CD8-positive, alpha-beta memory T cell (primary cell): ENCODE results near the gene SIPA1. TPM values are rescaled to one million over a fixed set of nuclear protein-coding genes. Genes with fewer than 3 reads are reported as not detected.

Experiments
- CTCF ChIA-PET: fragments of 350-600 bp; sonication (Branson Sonifier 250); formaldehyde crosslinking; loops from one replicate; lab custom pipeline; 2021; ENCODE audit warnings: antibody characterized with exemption; lab: Charles Lee
- POLR2A ChIA-PET: fragments of 350-600 bp; sonication (Branson Sonifier 250); formaldehyde crosslinking; loops from one replicate; lab custom pipeline; 2021; ENCODE audit warnings: antibody characterized with exemption; lab: Charles Lee
- DNase-seq, 5 donors: peaks; one replicate each; pipeline versions ENCODE4 v3.0.0 to v3.0.0-alpha.2; 2020 to 2022; ENCODE audit warnings: mixed read lengths in 1 of 5
- H3K27ac ChIP-seq: one replicate; pipeline ENCODE4 v1.7.0; 2013; ENCODE audit warnings: low read depth, mild to moderate bottlenecking, low read length, moderate library complexity
- H3K27me3 ChIP-seq: 2 replicates; pipeline ENCODE4 v1.7.0; 2013; ENCODE audit warnings: low read length, mild to moderate bottlenecking; ENCODE audit not compliant: insufficient read depth, poor library complexity, severe bottlenecking
- H3K36me3 ChIP-seq: 2 replicates; pipeline ENCODE4 v1.7.0; 2013; ENCODE audit warnings: mild to moderate bottlenecking, low read length, moderate library complexity; ENCODE audit not compliant: insufficient read depth
- H3K4me1 ChIP-seq: 2 replicates; pipeline ENCODE4 v1.7.0; 2013; ENCODE audit warnings: mild to moderate bottlenecking, low read length, moderate library complexity; ENCODE audit not compliant: insufficient read depth
- H3K4me3 ChIP-seq: 2 replicates; pipeline ENCODE4 v1.7.0; 2013; ENCODE audit warnings: mild to moderate bottlenecking, low read length
- H3K9me3 ChIP-seq: 2 replicates; pipeline ENCODE4 v1.7.0; 2013; ENCODE audit warnings: mild to moderate bottlenecking, low read length
- H3K27ac Mint-ChIP-seq, 8 donors: one replicate each; pipeline ENCODE4 v1.8.0; 2020 to 2021; ENCODE audit warnings: mixed read lengths in 8 of 8, mild to moderate bottlenecking in 6 of 8, inconsistent platforms in 3 of 8, moderate library complexity in 3 of 8
- H3K27me3 Mint-ChIP-seq, 2 donors: one replicate each; pipeline ENCODE4 v1.8.0; 2020 to 2021; ENCODE audit warnings: mixed read lengths in 2 of 2, mild to moderate bottlenecking in 1 of 2, moderate library complexity in 1 of 2
- H3K36me3 Mint-ChIP-seq, 3 donors: one replicate each; pipeline ENCODE4 v1.8.0; 2020 to 2021; ENCODE audit warnings: mixed read lengths in 3 of 3, inconsistent platforms in 1 of 3, mild to moderate bottlenecking in 1 of 3
- H3K4me1 Mint-ChIP-seq, 3 donors: one replicate each; pipeline ENCODE4 v1.8.0; 2020 to 2021; ENCODE audit warnings: mixed read lengths in 3 of 3, inconsistent platforms in 1 of 3, mild to moderate bottlenecking in 1 of 3
- H3K4me3 Mint-ChIP-seq, 7 donors: one replicate each; pipeline ENCODE4 v1.8.0; 2020 to 2021; ENCODE audit warnings: mixed read lengths in 7 of 7, mild to moderate bottlenecking in 6 of 7, moderate library complexity in 4 of 7, inconsistent platforms in 2 of 7
- H3K9me3 Mint-ChIP-seq, 5 donors: one replicate each; pipeline ENCODE4 v1.8.0; 2020 to 2022; ENCODE audit warnings: mixed read lengths in 5 of 5, mild to moderate bottlenecking in 3 of 5, moderate library complexity in 2 of 5, inconsistent platforms in 1 of 5
- polyA plus RNA-seq: library from polyadenylated mRNA; unstranded; fragments of 300-500 nt; fragmentation: Illumina TruSeq; gene quantifications from one replicate; pipeline ENCODE4 v1.2.3, GENCODE V29; 2021
- total RNA-seq, 2 experiments: library from RNA; stranded (reverse); gene quantifications; one replicate each; pipeline ENCODE4 v1.2.3, GENCODE V29; 2021

SIPA1 gene
- total and polyA plus RNA-seq, 3 experiments from 2014 or later, result 111 to 335 (median 123) TPM

DNA sequence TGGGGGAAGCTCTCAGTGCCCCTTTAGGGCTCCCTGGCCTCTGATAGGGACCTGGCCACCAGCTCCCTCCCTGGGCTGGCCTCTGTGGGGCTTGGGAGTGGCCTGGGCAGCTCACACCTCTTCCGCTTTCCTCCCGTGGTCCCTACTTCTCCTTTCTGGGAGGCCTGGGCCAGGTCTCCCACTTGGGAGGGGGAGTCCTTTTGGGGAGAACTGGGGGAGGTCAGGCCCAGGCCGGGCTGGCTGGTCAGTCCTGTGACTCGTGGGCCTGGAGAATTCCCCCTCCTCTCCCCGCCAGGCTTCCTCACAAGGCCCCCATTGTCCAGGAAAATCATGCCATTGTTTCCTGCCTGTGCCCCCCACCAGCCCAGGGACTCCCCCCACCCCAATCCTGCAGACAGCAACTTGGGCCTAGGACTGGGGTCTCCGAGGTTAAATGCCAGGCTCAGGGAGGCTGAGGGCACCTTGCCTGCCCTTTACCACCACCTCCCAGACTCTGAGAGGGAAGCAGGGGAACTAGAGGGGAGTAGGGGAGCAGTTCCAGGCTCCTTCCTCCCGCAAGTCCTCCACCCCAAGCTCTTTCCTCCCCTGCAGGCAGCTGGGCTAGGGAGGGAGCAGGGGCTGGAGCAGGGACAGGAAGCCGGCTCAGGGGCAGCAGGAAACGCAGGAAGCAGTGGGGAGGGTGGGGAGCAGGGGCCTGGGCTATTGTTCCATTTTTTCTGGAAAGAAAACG, 26.7 kb upstream of the SIPA1 start:
- Mint-ChIP-seq H3K27me3 (no peaks in the 10 kb centered on the region), H3K36me3 (peaks cover 0 to 65% (median 0%) of the 10 kb centered on the region in 3 donors), H3K4me3 (peak overlapping the region in 4 of 7 donors; percentile 12 to 39 (median 31)), H3K27ac (peak overlapping the region; percentile 19 to 99 (median 84)), H3K9me3 (no peaks in the 10 kb centered on the region), H3K4me1 (peaks cover 34 to 56% (median 41%) of the 10 kb centered on the region in 3 donors)
- DNase-seq, result no peak
- no peaks in the 10 kb centered on the region for H3K27me3 ChIP-seq
- H3K9me3 ChIP-seq, result no peaks in the 10 kb centered on the region
- H3K27ac ChIP-seq, result peak overlapping the region; percentile 43
- H3K4me3 ChIP-seq, result no peak overlapping the region
- ChIA-PET POLR2A (no interaction called here), CTCF (interaction anchor here (0.7 to 2.2 kb wide), 3 partner anchors 15 to 71 kb away, joined by 3 to 6 read pairs (median 4); no protein-coding TSS in a partner anchor)
- no peaks in the 10 kb centered on the region for H3K36me3 ChIP-seq
- H3K4me1 ChIP-seq, result peaks cover 35% of the 10 kb centered on the region

DNA sequence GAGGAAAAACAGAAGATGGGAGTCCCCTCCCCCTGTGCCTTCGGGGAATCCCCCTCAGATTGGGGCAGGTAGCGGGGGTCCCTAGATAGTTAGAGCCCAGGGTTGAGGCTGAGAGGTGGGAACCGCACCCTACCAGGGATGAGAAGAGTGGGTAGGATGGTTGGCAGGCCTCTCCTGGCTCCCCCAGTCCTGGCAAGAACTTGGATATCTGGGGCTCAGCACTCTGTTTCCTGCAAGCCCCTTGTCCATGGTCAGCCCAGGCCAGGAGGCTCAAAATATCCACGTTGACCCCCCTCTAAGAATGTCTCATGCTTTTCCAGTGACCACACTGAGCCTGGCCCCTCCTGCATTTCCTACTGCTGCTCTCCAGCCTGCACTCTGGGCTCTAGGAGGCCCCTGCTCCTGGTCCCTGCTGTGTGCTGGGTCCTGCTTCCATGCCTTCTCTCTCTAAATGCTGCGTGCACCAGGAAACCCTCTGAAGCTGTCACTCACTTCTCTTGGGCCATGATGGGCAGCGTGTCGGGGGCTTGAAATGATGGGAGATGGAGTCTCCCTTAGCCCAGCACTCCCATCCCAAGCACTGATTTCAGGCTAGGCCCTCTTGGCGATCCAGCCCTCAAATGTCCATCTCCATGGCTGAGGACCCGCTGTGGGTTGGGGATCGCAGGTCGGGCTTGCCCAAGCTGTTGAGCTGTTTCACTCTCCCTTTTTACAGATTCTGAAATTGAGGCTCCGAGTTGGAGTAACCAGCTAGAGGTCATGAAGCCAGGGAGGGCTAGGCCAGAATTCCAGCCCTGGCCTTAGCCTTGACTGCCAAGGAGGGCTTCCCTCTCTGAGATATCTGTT, 25.9 kb upstream of the SIPA1 start:
- peak overlapping the region; percentile 93 for H3K4me3 ChIP-seq
- Mint-ChIP-seq H3K4me3 (peak overlapping the region; percentile 83 to 98 (median 90)), H3K9me3 (no peaks in the 10 kb centered on the region), H3K27ac (peak overlapping the region; percentile 83 to 99 (median 95)), H3K4me1 (peaks cover 42 to 64% (median 48%) of the 10 kb centered on the region in 3 donors), H3K27me3 (no peaks in the 10 kb centered on the region), H3K36me3 (peaks cover 0 to 65% (median 0%) of the 10 kb centered on the region in 3 donors)
- H3K4me1 ChIP-seq, result peaks cover 43% of the 10 kb centered on the region
- peak overlapping the region; percentile 43 for H3K27ac ChIP-seq
- H3K27me3 ChIP-seq, result no peaks in the 10 kb centered on the region
- ChIA-PET CTCF (interaction anchor here (1.0 to 2.2 kb wide), 4 partner anchors 24 to 490 kb away, joined by 3 to 6 read pairs (median 4); partner anchors contain the start of genes FAU and MRPL49), POLR2A (no interaction called here)
- H3K36me3 ChIP-seq, result peaks cover 2% of the 10 kb centered on the region
- no peak for DNase-seq
- H3K9me3 ChIP-seq, result no peaks in the 10 kb centered on the region

DNA sequence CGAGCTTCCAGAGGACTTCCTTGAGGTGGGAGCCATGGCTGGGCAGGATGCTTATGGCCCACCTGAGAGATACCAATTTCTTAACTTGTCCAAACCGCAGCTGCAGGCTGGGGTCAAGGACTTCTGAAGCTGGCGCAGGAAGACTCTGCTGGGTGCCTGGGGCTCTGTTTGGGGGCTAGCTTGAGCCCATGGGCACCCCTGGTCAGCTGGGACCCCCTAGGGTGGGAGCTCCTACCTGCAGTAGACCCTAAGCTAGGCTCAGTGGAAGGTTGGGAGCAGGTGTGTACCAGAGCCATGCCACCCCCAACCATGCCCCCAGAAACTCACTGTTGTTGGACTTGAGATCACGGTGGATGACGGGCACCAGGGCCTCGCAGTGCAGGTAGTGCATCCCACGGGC, 25.2 kb upstream of the SIPA1 start:
- Mint-ChIP-seq H3K9me3 (no peaks in the 10 kb centered on the region), H3K4me3 (peak overlapping the region; percentile 83 to 98 (median 90)), H3K27ac (peak overlapping the region; percentile 83 to 99 (median 94)), H3K36me3 (peaks cover 0 to 65% (median 0%) of the 10 kb centered on the region in 3 donors), H3K27me3 (no peaks in the 10 kb centered on the region), H3K4me1 (peaks cover 43 to 71% (median 54%) of the 10 kb centered on the region in 3 donors)
- peak overlapping the region; percentile 93 for H3K4me3 ChIP-seq
- H3K36me3 ChIP-seq, result peaks cover 6% of the 10 kb centered on the region
- no peaks in the 10 kb centered on the region for H3K9me3 ChIP-seq
- no peak for DNase-seq
- H3K27ac ChIP-seq, result peak overlapping the region; percentile 91
- POLR2A ChIA-PET, result interaction anchor here (1.0 to 1.7 kb wide), 2 partner anchors 19 to 35 kb away, joined by 3 to 8 read pairs; no protein-coding TSS in a partner anchor
- CTCF ChIA-PET, result interaction anchor here (1.0 to 1.3 kb wide), 4 partner anchors 19 to 490 kb away, joined by 3 to 5 read pairs (median 3); partner anchors contain the start of genes FAU and MRPL49
- H3K4me1 ChIP-seq, result peaks cover 50% of the 10 kb centered on the region
- no peaks in the 10 kb centered on the region for H3K27me3 ChIP-seq

DNA sequence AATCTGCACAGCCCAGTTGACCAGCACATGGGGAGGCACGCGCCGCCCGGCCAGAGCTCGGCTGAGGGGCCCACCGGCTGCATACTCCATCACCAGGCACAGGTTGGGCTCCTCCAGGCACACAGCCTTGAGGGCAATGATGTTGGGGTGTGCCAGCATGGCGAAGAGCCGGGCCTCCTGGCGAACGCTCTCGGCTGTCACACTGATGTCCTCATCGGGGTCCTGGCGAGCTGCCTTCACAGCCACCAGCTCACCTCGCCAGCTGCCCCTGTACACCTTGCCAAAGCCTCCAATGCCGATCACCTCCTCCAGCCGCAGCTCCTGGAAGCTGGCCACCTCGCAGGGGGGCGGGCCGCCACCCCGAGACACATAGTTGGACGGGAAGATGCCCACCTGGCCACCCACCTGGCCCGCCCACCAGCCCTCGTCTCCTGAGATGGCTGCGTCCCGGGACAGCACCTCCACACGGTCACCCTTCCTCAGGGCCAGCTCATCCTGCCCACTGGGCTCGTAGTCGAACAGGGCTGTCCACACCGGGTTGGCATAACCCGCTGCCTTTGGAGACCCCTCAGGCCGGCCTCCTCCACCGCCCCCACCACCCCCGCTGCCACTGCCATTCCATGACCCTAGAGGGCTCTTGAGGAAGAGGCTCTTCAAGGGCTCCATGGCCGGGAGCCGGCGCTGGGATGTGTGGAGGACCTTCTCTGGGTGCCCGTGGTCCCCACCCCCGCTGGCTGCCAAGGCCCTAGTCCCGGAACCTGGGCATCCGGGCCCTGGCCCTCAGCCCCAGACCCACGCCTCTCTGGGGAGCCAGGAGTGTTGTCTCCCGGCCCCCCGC, 24.6 kb upstream of the SIPA1 start:
- H3K27ac ChIP-seq, result peak overlapping the region; percentile 91
- DNase-seq, result no peak
- ChIA-PET POLR2A (interaction anchor here (0.6 to 3.7 kb wide), 6 partner anchors 19 to 72 kb away, joined by 3 to 32 read pairs (median 6); partner anchors contain the start of genes FAM89B and RELA), CTCF (interaction anchor here (1.0 to 2.5 kb wide), 7 partner anchors 19 to 491 kb away, joined by 3 to 28 read pairs (median 5); partner anchors contain the start of genes FAU, MRPL49 and RELA)
- Mint-ChIP-seq H3K36me3 (peaks cover 0 to 64% (median 0%) of the 10 kb centered on the region in 3 donors), H3K27me3 (no peaks in the 10 kb centered on the region), H3K27ac (peak overlapping the region; percentile 67 to 100 (median 95)), H3K9me3 (no peaks in the 10 kb centered on the region), H3K4me1 (peaks cover 43 to 73% (median 54%) of the 10 kb centered on the region in 3 donors), H3K4me3 (peak overlapping the region; percentile 83 to 98 (median 90))
- H3K4me3 ChIP-seq, result peak overlapping the region; percentile 93
- peaks cover 50% of the 10 kb centered on the region for H3K4me1 ChIP-seq
- H3K36me3 ChIP-seq, result peaks cover 12% of the 10 kb centered on the region
- H3K9me3 ChIP-seq, result no peaks in the 10 kb centered on the region
- H3K27me3 ChIP-seq, result no peaks in the 10 kb centered on the region

DNA sequence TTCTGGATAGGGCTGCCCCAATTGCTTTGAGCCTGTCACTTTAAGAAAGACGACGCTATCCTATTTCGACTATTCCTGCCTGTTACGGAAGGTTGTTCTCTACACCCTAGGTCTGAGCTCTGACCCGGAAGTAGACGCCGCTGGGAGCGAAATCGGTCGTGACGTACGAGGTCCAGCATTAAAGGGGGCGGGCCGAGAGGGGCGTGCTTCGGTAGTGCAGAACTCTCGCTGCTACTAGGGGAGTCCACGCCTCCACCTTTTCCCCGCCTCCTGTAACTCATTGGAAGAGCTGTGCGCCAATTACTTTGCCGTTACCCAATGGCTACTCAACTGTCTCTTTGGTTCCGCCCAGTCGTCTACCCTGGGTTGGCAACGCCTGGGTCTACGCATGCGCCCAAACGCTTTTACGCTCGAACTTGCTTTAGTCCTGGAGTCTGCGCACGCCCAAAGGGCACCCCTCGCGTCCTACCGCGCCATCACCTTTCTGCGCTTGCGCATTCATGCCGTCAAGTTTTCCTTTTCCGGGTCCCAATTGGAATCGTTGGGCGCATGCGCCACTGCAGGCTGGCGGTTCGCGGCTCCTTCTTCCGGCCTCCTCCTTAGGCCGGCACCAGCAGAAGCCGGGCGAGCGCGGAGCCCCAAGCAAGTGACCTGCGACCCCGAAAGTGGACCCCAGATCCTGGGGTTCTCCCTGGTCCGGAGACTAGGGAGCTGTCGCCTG, 22.5 kb upstream of the SIPA1 start, which contains the start of gene PCNX3:
Gene PCNX3, plus strand, starts transcription at position 548 of the 721 bp plus-strand sequence. CDS start 536 bp downstream, outside the sequence.
- Histone ChIP-seq H3K36me3 (peaks cover 12% of the 10 kb centered on the region), H3K4me3 (peak within 1 kb of the TSS; percentile 93), H3K27ac (peak within 1 kb of the TSS; percentile 91), H3K9me3 (no peaks in the 10 kb centered on the region), H3K27me3 (no peaks in the 10 kb centered on the region), H3K4me1 (peaks cover 44% of the 10 kb centered on the region)
- Mint-ChIP-seq H3K36me3 (peaks cover 0 to 61% (median 2%) of the 10 kb centered on the region in 3 donors), H3K4me3 (peak within 1 kb of the TSS; percentile 89 to 99 (median 97)), H3K9me3 (no peaks in the 10 kb centered on the region), H3K27me3 (no peaks in the 10 kb centered on the region), H3K27ac (peak within 1 kb of the TSS; percentile 88 to 100 (median 99)), H3K4me1 (peaks cover 31 to 66% (median 37%) of the 10 kb centered on the region in 3 donors)
- POLR2A ChIA-PET, result interaction anchor here (0.6 to 3.7 kb wide), 27 partner anchors 9 to 386 kb away, joined by 3 to 32 read pairs (median 5); partner anchors contain the start of genes CCDC85B, CFL1, EHBP1L1 and FAM89B
- peak; percentile 100 for DNase-seq
- CTCF ChIA-PET, result interaction anchor here (0.8 to 2.6 kb wide), 16 partner anchors 10 to 575 kb away, joined by 3 to 28 read pairs (median 4); partner anchors contain the start of genes EHBP1L1, KAT5, MUS81 and RELA

DNA sequence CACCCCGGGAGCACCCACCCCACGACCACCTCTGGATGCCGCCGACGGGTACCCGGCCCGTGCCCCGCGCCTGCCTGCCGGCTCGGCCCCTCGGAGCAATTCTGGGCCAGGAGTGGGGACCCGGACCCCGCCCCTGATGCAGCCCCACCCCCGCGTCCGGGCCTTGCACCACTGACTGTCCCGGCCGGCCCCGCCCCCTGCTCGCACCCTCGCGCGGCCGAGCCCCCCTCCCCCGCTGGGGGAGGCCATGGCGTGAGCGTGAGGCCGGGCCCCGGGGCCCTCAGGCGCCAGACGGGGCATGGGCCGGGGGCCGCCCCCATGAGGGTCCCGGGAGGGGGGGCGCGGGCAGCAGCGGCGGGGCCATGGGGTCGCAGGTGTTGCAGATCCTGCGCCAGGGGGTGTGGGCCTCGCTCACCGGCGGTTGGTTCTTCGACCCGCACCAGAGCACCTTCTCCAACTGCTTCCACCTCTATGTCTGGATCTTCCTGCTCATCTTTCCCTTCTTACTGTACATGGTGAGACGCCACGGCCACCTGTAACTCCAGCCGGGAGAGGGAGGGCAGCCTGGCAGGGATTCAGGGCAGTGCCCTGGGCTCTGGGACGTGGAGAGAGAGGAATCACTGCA, 21.8 kb upstream of the SIPA1 start:
- peaks cover 0 to 59% (median 2%) of the 10 kb centered on the region in 3 donors for H3K36me3 Mint-ChIP-seq
- H3K27ac Mint-ChIP-seq, result peak overlapping the region; percentile 88 to 100 (median 99)
- no peaks in the 10 kb centered on the region for H3K9me3 Mint-ChIP-seq
- H3K27me3 ChIP-seq, result no peaks in the 10 kb centered on the region
- no peaks in the 10 kb centered on the region for H3K27me3 Mint-ChIP-seq
- CTCF ChIA-PET, result interaction anchor here (1.1 to 2.6 kb wide), 11 partner anchors 9 to 244 kb away, joined by 3 to 28 read pairs (median 6); partner anchors contain the start of genes EHBP1L1, KAT5, MUS81 and RELA
- POLR2A ChIA-PET, result interaction anchor here (0.6 to 3.7 kb wide), 18 partner anchors 10 to 275 kb away, joined by 3 to 32 read pairs (median 8); partner anchors contain the start of genes CCDC85B, CFL1, EHBP1L1 and FAM89B
- DNase-seq, result peak in 2 of 5 donors; percentile 18 to 47
- peak overlapping the region; percentile 70 for H3K27ac ChIP-seq
- H3K36me3 ChIP-seq, result peaks cover 12% of the 10 kb centered on the region
- H3K4me1 Mint-ChIP-seq, result peaks cover 26 to 62% (median 31%) of the 10 kb centered on the region in 3 donors
- H3K9me3 ChIP-seq, result no peaks in the 10 kb centered on the region
- H3K4me3 Mint-ChIP-seq, result peak overlapping the region; percentile 89 to 99 (median 97)
- H3K4me1 ChIP-seq, result peaks cover 38% of the 10 kb centered on the region
- peak overlapping the region; percentile 67 for H3K4me3 ChIP-seq
